AG10803 (cell line): Measurements from ENCODE around the gene RTCB.

ENCODE experiments used
- DNase-seq: peaks from one replicate; pipeline ENCODE4 v3.0.0; 2010; ENCODE audit warnings: low read depth
- H3K4me3 ChIP-seq: 2 replicates; pipeline ENCODE4 v1.5.1; 2011; ENCODE audit warnings: mild to moderate bottlenecking, low read length, control low read depth
- CTCF ChIP-seq: conservative IDR thresholded peaks from 2 replicates; pipeline ENCODE4 v1.5.1; 2011; ENCODE audit warnings: mild to moderate bottlenecking, low read length, control low read depth, inconsistent platforms

RTCB gene

DNA sequence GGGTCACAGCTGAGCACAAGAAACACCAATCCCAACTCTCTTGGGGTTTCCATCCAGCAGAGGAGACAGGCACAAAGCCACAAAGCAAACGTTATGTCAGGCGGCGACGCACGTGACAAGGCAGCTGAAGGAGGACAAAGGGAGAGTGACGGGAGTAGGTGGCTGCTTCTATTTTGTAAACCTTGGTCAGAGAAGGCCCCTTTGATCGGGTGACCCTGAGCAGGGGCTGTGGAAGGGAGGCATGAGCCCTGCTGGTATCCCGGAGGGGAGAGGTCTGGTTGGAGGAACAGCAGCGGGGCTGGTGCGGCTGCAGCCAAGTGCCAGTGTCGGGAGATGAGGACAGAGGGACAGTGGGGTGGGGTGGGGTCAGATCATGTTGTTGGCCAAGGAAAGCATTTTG lies 71.6 kb downstream of the RTCB start:
- TF ChIP-seq CTCF: no peak
- H3K4me3 ChIP-seq: no peak overlapping the region
- DNase-seq: no peak

DNA sequence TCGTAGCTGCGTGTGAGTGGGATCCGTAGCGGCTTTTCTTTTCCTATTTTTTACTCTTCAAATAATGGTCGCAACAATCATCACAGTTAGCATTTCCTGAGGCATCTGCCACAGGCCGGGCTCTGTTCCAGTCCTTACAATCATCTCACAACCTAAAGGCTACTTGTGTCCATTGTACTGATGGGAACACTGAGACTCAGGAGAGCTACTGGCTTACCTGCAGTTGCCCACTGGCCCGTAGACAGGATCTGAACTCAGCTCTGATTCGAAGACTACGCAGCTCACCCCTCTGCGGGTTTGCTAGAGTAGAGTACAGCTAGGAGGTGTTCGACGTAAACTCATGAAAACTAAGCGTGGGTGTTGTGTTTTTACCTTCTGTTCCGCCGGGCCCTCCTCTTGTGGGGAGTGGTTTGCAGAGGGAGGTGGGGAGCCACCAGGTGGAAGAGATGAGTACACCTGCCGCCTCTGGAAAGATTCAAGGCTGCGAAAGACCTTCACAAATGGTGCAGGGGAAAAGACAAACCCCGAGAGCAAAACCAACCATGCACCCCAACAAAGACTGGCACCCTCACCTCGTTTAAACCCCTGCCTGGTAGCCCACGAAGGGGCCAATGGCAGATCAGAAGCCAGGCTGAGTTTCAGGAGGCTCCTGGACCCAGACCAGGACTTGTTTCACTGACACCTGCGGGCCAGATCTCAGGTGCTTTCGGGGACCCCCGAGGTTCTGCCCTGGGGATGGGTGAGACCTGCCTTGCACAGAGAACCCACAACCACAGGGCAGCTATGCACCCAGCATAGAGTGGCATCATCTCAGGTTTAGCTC lies 72.6 kb downstream of the RTCB start:
- no peak for DNase-seq
- H3K4me3 ChIP-seq: no peak overlapping the region
- TF ChIP-seq CTCF: no peak

GRCh38 chr22:32338757-32339156 lies 73.3 kb downstream of the RTCB start:
- no peak for DNase-seq
- no peak for TF ChIP-seq CTCF

More at GRCh38 chr22:32338757-32339156, 73.3 kb downstream of the RTCB start:
- no peak overlapping the region for H3K4me3 ChIP-seq
